GM19328 (cell line): Measurements from ENCODE around the gene MTOR.
A peak's percentile ranks its signal among the peaks of the same experiment; 100 is the strongest.
"Not testable (repeated sequence)": the region's sequence is repeated elsewhere in the genome, so short reads cannot be mapped to it uniquely, and the experiment has no call there.

ENCODE experiments used
- ATAC-seq: cut with Tn5 transposase; IDR thresholded peaks from one replicate; pipeline ENCODE4 v1.9.1; 2021; ENCODE audit warnings: mild to moderate bottlenecking, moderate library complexity; ENCODE audit not compliant: unreplicated experiment

Gene MTOR

DNA sequence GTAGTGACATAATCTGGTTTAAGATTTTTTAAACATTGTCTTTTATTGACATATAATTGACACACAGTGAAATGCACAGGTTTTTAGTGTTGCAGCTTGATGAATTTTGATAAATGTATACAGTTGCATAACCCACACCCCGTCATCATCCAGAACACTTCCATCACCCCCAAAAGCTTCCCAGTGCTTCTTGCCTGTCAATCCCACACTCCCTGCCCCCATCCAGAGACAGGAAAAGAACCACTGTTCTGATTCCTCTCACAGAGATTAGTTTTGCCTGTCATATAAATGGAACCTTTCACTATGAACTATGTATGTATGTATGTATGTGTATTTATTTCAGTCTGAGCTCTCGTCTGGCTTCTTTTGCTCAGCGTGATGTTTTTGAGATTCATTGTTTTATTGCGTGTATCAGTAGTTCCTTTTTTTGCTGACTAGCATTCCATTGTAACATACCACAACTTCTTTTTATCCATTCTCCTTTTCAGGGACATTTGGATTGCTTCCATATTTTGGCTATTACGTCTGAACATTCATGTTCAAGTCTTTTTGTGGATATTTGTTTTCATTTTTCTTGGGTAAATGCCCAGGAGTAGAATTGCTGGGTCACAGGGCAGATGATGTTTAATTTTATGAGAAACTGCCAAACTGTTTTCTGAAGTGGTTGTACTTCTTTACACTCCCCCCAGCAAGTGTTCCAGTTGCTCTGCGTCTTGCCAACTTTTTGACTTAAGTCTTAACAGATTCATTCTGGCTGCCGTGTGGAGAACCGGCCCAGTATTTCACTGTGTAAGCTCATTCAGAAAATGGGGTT is 19.4 kb upstream of the MTOR start:
- ATAC-seq = no peak

DNA sequence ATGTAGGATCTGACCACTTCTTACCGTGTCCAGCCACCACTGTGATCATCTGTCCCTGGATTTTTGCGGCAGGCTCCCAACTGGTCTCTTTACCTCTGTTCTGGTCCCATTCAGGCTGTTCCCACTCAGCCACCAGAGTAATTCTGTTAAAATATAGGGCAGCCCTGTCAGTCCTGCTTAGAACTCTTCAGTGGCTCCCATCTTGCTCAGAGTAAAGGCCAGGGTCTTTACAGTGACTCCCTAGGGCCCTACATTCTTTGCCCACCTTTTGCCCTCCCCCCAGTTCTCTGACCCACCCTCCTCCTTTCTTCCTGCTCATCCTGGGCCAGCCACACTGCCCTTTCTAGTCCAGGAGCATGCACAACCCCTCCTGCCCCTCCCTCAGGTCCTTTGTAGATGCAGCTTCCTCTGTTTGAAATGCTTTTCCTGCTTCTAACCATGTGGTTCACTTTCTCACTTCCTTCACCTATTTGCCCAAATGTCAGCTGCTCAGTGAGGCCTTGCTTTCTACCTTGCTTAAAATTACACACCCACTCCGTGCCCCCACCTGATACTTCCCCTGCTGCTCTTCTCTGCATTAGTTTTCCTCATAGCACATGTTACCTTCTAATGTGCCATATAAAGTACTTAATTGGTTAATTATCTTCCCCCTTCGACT is 18.5 kb upstream of the MTOR start:
- ATAC-seq = no peak

DNA sequence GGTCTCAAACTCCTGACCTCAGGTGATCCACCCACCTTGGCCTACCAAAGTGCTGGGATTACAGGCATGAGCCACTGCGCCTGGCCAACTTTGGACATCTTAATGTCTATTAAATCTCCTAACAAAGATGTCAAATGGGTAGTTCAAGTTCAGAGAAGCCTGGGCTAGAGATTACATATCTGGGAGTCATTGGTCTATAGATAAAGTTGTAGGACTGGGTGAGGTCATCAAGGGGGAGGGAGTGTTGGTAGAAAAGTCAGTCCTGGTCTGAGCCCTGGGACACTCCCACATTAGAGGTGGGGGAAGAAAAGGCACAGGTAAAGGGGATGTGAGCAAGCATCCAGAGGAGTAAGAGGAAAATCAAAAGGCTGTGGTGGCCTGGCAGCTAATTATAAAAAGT is 17.3 kb upstream of the MTOR start:
- ATAC-seq = no peak

DNA sequence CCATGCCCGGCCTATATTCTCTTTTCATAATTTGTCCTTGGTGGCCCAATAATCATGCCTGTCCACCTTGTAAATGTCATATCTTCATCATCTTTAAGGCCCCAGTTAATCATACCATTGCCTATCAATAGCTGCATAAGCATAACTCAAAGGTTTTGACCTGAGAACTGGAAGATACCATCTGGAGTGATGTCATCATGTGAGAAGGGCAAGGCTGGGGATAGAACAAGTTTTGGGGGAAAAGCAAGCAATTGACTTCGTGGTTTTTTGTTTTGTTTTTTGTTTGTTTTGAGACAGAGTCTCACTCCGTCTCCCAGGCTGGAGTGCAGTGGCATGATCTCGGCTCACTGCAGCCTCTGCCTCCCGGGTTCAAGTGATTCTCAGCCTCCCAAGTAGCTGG is 16.8 kb upstream of the MTOR start:
- no peak for ATAC-seq

DNA sequence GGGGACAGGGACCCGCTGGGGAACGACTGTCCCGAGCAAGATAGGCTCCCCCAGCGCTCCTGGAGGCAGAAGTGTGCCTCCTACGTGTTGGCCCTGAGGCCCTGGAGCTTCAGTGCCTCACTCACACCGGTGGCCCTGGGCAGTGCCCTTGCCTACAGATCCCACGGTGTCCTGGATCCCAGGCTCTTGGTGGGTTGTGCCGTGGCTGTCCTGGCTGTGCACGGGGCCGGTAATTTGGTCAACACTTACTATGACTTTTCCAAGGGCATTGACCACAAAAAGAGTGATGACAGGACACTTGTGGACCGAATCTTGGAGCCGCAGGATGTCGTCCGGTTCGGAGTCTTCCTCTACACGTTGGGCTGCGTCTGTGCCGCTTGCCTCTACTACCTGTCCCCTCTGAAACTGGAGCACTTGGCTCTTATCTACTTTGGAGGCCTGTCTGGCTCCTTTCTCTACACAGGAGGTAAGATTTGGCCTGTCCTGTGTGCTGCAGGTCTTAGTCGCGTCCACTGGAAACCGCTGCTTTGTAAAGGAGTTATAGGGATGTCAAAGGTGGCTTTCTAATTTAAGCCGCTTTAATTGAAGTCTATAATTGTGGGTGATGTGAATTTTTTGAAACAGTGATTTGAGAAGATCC is 11.4 kb upstream of the MTOR start:
- ATAC-seq = peak; percentile 22

DNA sequence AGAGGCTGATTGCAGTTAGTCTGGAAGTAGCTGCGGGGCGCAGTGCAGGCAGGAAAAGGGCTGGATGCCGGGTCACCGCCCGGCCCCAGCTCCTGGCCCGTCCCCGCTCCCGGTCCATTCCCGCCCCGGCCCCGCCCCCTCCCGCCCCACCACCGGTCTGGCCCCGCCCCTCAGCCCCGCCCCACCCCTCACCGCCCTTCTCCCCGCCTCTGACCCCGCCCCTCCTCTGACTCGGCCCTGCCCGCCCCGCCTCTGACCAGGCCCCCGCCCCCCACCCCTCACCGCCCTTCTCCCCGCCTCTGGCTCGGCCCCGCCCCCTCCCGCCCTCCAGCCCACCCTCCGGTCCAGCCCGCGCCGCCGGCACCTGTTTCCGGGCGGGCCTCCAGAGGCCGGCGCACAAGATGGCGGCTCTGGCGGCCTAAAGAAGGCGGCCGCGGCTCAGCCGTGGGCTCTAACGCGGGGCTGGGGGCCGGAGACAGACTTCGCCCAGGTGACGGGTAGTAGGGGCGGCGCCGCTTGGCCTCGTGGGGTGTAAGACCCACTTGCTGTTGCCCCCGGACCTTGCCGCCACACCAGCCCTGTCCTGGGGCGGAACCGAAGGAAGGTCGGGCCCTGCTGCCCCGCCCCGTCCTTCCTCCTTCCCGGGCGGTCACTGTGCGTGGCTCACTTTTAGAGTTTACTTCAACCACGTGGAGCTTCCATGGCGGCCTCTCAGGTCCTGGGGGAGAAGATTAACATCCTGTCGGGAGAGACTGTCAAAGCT is 10.7 kb upstream of the MTOR start, which contains the start of gene UBIAD1:
UBIAD1 (plus strand) TSS at position 367 of the 763 bp plus-strand sequence; CDS start at position 701, 334 bp downstream.
- ATAC-seq = peak; percentile 82

DNA sequence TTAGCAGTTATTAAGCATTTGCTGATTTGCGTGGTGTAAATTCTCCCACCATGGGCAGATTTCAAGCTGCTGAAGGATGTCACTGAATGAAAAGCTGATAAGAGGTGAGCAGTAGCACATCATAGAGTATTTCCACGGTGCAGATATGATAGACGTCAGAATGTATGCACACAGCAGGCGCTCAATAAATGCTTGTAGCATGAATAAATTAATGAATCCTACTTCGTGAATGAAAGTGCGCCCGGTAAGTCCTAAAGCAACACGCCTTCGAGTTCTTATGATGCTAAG is 10.1 kb upstream of the MTOR start:
- no peak for ATAC-seq

DNA sequence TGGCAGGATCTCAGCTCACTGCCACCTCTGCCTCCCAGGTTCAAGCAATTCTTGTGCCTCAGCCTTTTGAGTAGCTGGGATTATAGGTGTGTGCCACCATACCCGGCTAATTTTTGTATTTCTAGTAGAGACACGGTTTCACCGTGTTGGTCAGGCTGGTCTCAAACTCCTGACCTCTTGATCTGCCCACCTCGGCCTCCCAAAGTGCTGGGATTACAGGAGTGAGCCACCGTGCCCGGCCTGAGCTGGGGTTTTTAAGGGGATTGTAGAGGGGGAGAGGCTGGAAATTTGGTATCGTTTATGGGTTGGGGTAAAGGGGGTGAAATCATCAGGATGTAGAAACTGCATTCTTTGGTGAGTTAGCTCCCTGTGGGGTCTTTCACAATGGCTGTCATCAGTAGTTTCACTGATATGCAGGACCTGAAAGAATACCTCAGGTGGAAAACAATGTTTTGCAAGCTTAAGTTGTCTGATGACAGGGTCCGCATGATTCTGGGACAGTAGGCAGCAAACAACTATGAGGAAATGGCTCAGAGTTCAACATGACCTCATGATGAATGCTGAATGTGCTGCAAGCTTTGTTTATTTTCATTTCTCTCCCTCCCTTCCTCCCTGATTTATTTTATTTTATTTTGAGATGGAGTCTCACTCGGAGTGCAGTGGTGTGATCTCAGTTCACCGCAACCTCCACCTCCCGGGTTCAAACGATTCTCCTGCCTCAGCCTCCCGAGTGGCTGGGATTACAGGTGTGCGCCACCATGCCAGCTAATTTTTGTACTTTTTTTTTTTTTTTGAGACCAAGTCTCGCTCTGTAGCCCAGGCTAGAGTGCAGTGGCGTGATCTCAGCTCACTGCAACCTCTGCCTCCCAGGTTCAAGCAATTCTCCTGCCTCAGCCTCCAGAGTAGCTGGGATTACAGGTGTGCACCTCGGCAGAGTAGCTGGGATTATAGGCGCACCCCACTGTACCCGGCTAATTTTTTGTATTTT is 5.3 kb upstream of the MTOR start:
- not testable (repeated sequence) for ATAC-seq

DNA sequence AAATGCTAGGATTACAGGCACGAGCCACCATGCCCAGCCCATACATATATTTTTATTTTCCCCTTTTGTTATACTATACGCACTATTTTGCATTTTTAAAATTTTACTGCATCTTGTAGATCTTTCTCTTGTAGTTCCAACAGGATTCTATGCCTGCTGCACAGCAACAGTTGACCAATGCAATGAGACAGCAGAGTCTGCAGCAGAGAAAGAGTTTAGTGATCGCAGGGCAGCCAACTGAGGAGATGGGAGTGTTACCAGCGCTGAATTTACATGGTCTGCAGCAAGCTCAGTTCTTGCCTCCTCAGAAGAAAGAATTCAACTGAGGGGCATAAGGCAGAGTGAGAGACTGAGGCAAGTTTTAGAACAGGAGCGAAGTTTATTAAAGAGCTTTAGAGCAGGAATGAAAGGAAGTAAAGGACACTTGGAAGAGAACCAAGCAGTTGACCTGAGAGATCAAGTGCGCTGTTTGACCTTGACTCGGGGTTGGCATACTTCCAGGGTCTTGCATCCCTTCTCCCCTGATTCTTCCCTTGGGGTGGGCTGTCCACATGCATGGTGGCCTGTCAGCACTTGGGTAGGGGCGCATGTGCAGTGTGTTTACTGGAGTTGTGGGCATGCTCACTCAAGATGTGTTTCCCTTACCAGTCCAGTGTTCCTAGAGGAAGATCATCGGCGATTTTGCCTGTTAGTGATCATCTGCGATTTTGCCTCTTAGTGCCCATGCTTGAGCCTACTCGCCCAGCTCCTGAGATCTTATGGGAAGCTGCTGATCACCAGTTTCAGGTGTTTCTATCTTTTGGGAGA is 4.1 kb upstream of the MTOR start:
- no peak for ATAC-seq

DNA sequence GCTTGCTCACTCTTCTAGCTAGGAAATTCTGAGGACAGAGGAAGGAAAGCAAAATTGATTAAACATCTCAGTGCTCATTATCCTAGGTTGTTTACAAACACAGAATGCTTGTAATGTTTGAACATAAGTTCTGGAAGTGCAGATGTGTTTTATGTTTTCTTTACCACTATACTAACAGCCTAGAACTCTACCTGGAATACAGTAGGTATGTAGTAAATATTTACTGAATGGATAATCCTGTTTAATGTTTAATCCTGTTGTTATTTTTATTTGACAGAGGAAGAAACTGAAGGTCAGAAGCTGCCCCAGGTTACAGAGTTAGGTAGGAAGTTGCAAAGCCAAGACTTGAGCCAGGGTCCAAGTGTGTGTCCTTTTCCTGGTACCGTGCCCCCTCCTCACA is 6.1 kb downstream of the MTOR start:
- ATAC-seq = no peak

DNA sequence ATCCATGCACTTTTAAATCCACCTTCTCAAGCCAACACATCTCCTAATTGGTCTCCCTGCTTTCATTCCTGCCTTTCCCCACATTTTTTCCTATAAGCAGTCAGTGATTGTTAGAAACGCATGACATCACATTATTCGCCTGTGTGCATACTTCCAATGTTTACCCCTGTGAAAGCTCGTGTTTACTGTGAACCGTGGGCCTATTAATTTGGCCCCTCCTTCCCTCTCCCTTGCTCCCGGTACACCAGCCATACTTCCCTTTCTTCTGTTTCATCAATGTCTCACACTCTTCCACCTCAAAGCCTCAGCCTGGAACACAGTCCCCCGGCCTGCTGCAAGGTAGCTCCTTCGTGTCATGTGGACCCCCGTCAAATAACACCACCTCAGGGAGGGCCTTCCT is 9.1 kb downstream of the MTOR start:
- ATAC-seq = no peak

DNA sequence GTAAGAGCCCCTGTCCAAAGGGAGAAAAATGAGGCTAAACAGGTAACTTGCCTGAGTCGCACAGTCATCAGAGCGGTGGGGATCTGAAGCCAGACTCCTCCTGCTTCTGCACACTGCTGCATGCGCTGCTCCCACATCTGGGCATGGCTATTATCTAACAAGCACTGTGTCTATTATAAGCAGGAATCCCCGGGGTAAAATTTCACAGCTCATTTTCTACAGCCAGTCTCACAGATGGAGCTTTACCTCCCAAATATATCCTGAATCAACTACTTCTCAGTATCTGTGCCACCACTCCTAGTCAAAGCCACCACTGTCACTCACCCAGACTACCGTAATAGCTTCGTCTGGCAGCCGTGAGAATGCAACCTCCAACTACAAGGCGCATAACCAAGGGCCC is 9.8 kb downstream of the MTOR start:
- ATAC-seq = no peak

DNA sequence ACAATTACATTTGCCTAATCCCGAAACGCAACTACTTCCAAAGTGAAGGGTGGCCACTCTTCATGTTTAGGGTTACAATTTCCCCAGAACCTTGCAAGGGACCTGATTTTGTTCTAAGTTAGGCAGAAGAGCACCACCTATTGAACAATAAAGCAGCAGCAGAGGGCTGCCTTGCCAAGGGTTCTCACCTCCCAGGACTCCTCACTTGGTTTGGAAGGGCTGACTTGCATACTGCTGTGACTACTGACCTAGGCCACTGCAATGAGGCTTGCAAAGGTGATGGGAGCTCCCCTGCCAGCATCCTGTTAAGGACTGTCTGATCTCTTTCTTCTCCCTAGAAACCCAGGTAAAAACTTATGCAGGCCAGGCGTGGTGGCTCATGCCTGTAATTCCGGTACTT is 14.2 kb downstream of the MTOR start:
- no peak for ATAC-seq

DNA sequence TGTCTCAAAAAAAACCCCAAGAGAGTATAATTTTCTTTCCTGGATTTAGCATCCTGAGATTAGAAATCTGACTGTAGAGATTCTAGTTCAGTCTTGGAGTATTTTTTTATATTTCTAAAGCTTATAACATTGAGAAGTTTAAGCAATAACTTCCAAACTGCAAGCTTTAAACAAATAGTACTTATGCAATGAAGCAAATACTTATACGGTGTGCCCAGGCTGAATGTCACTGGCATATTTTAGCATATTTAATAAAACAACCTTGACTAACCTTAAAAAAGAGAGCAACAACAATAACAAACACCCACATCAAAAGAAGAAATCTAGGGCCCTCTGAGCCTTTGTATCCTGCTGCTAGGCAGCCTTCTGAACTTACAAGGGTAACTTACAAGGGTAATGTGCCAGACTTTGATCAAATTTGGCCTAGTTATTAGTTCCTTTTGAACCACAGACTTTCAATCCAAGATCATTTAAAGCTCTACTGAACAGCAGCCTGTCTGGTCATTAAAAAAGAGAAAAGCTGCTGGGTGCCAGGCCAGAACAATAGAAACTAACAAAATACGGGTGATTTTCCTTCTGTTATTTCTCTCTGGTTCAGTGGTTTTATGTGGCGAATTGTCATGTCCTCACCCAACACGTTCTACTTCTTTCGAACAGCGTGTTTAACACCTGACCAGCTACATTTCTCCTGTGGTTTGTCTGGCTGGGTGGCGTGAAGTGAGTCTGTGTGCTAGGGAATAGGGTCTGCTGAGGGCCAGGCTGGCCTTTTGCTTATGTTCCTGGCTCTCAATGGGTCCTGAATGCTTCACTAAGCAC is 16.2 kb downstream of the MTOR start:
- no peak for ATAC-seq

DNA sequence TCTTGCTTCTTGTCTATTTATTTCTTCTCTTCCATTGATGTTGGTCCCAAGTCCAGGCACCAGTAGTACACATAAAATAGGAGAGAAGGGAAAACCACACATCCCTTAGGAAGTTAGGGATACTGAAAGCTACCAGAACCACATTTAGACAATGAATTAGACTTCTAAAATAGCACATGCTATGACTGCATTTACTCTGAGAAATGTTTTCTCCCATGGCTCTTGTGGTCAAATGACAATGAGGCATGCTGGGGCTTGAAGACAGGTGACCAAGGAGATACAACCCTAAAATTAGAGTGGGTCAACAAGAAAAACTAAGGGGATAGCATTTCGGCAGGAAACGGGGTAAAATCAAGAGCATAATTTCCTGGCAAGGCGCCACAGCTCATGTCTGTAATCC is 17.1 kb downstream of the MTOR start:
- no peak for ATAC-seq

DNA sequence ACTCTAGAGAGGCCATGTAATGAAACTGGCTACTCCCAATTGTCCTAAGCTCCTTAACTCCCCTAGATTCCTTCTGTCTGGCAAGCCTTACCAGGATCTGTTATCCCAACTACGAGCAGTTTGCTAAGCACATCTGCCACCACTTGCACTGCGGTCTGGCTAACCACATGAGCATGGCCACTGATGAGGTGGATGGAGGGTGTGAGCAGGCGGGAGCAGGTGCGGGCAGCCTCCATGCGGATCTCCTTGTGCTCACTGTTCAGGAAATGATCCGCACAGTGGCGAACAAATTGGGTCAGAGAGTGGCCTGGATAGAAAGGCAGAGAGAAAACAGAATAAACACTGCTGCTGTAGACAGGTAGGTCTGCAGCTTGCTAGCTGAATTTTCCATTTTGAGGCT is 24.0 kb downstream of the MTOR start:
- ATAC-seq = no peak

DNA sequence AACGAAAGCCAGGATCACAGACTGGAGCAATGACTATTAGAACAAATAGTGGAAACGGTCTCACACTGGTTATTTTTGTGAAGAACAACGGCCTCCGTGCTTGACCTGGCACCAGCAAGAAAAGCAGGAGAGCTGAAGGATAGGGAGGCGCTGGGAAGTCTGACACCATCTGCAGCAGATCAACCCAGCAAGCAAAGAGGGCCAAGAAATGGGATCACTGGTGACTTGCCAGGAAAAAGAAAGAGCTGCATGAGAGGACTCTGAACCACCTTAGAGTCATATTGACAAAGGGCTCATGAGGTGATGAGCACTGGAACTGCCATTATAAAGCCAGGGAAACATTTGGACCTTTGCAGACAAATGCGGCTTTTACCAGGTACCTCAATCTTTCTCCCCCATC is 25.0 kb downstream of the MTOR start:
- ATAC-seq = no peak

DNA sequence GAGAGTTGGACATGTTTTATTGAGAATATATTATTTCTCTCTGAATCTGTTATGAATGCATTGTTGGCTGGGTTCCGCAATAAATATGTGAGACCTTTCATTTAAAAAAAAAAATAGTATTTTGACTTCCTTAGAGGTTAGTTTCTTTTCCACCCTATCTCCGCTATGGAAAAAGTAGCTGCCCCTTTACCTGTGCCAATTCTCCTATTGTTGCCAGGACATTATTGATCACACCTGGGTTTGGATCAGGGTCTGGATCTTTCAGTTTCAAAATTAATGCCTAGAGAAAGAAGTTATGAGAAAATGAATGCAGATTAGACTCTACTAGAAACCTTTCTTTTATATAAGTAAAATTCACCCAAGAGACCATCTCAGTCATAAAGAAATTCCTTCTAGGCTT is 29.1 kb downstream of the MTOR start:
- no peak for ATAC-seq

DNA sequence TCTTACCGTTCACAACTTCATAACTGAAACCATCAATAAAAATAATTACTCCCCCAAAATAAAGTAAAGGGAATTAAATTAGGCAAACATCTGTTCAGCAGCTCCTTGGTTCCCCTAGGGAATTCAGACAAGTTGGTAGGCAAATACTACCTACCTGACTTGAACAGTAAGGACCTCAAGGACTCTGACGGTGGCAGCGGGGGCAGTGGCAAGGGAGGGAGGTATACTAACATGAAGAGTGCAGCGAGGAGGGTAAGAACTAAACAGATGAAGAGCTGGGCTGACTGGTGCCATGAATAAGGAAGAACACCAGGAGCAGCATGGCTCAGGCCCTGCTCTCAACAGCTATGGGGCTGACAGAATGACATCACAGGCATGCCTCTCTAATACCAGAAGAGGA is 33.1 kb downstream of the MTOR start:
- no peak for ATAC-seq
